HEK293T (cell line): ENCODE results near the gene ITGA3.

ENCODE experiments used
- ARNT ChIP-seq: fragments of 450-650 bp; IDR thresholded peaks from 2 replicates; pipeline ENCODE4 v1.6.1; 2017; ENCODE audit warnings: mild to moderate bottlenecking
- BHLHE40 ChIP-seq: fragments of 450-650 bp; IDR thresholded peaks from 2 replicates; pipeline ENCODE4 v1.6.1; 2016; ENCODE audit warnings: mild to moderate bottlenecking, moderate library complexity, borderline replicate concordance
- CTBP1 ChIP-seq: fragments of 450-650 bp; IDR thresholded peaks from 2 replicates; pipeline ENCODE4 v1.6.1; 2016; ENCODE audit warnings: borderline replicate concordance
- ELF4 ChIP-seq: fragments of 450-650 bp; IDR thresholded peaks from 2 replicates; pipeline ENCODE4 v1.6.1; 2017; ENCODE audit warnings: antibody characterized with exemption
- FOXA1 ChIP-seq: fragments of 450-650 bp; IDR thresholded peaks from 2 replicates; pipeline ENCODE4 v1.6.1; 2016; ENCODE audit warnings: mild to moderate bottlenecking
- FOXK2 ChIP-seq: fragments of 450-650 bp; IDR thresholded peaks from 2 replicates; pipeline ENCODE4 v1.6.1; 2016; ENCODE audit warnings: mild to moderate bottlenecking
- FOXM1 ChIP-seq: fragments of 450-650 bp; IDR thresholded peaks from 2 replicates; pipeline ENCODE4 v1.6.1; 2017; ENCODE audit warnings: mild to moderate bottlenecking, borderline replicate concordance
- HDGF ChIP-seq: fragments of 450-650 bp; IDR thresholded peaks from 2 replicates; pipeline ENCODE4 v1.6.1; 2017; ENCODE audit warnings: antibody characterized with exemption, borderline replicate concordance
- L3MBTL2 ChIP-seq: fragments of 450-650 bp; conservative IDR thresholded peaks from 2 replicates; pipeline ENCODE4 v1.6.1; 2016; ENCODE audit warnings: mild to moderate bottlenecking
- PKNOX1 ChIP-seq: fragments of 450-650 bp; IDR thresholded peaks from 2 replicates; pipeline ENCODE4 v1.6.1; 2016
- SP1 ChIP-seq: fragments of 450-650 bp; IDR thresholded peaks from 2 replicates; pipeline ENCODE4 v1.6.1; 2017
- SUZ12 ChIP-seq: fragments of 450-650 bp; IDR thresholded peaks from 2 replicates; pipeline ENCODE4 v1.6.1; 2016; ENCODE audit warnings: mild to moderate bottlenecking
- TARDBP ChIP-seq: fragments of 450-650 bp; IDR thresholded peaks from 2 replicates; pipeline ENCODE4 v1.6.1; 2016
- ZNF384 ChIP-seq: fragments of 450-650 bp; IDR thresholded peaks from 2 replicates; pipeline ENCODE4 v1.6.1; 2016

DNA sequence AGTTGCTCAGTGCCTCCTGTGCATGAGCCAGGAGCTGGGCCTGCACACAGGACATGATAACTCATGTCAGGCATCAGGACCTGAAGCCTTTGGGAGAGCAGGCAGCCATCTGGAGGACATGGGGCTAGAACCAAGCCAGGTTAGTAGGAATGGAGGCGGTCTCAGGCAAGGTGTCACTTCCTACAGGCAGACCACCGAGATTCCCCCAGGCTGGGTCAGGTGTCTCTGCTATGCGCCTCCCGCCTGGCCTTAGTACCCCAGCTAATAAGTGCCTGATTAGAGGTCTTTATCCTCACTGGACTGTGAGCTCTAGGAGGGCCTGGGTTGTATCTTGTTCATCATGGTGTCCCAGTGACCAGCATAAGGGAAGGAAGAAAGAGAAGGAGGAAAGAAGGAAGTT lies 58.5 kb downstream of the ITGA3 start:
- TF ChIP-seq ARNT: no peak
- TF ChIP-seq FOXM1: no peak
- TF ChIP-seq L3MBTL2: no peak
- no peak for TF ChIP-seq SP1
- TF ChIP-seq SUZ12: no peak
- TF ChIP-seq ELF4: no peak
- TF ChIP-seq FOXA1: no peak
- TF ChIP-seq CTBP1: no peak
- no peak for TF ChIP-seq PKNOX1
- no peak for TF ChIP-seq BHLHE40
- no peak for TF ChIP-seq FOXK2
- TF ChIP-seq HDGF: no peak
- TF ChIP-seq TARDBP: no peak
- TF ChIP-seq ZNF384: no peak
